NCI-H2107 (cell line): ENCODE data around the gene ARL9.

ENCODE experiments used
- DNase-seq: peaks from one replicate; lab custom pipeline; 2025; lab: John Stamatoyannopoulos, UW

The ARL9 gene

GRCh38 chr4:56531823-56532222, 26.2 kb downstream of the ARL9 start:
- DNase-seq: no peak

GRCh38 chr4:56532239-56532638, 26.6 kb downstream of the ARL9 start:
- no peak for DNase-seq

- no peak for DNase-seq
Observed at GRCh38 chr4:56535915-56536314, 30.3 kb downstream of the ARL9 start.

- no peak for DNase-seq
Observed at GRCh38 chr4:56537147-56537546, 31.6 kb downstream of the ARL9 start.

GRCh38 chr4:56540826-56541225, 35.2 kb downstream of the ARL9 start:
- no peak for DNase-seq

- DNase-seq: peak; percentile 39
Observed at GRCh38 chr4:56544573-56545131, 39.1 kb downstream of the ARL9 start.

- no peak for DNase-seq
Observed at GRCh38 chr4:56550642-56551041, 45.1 kb downstream of the ARL9 start.

GRCh38 chr4:56551516-56551915, 45.9 kb downstream of the ARL9 start:
- no peak for DNase-seq

- DNase-seq: no peak
Observed at GRCh38 chr4:56552273-56552672, 46.7 kb downstream of the ARL9 start.

- DNase-seq: no peak
Observed at GRCh38 chr4:56570041-56570440, 64.5 kb downstream of the ARL9 start.
